ENCODE results near the gene CBR3.

- TF ChIP-seq CTCF (IDR thresholded peaks at IDR 0.05) = no peak
- TF ChIP-seq SIN3A (IDR thresholded peaks at IDR 0.05; ENCODE audit: borderline replicate concordance, insufficient read depth, low read depth, low read length) = no peak
- no peak for TF ChIP-seq REST (IDR thresholded peaks at IDR 0.05; ENCODE audit: insufficient read depth in 1 of 2, low read depth in 2 of 2, low read length in 1 of 2)
- TF ChIP-seq POLR2AphosphoS5 (IDR thresholded peaks at IDR 0.05; ENCODE audit: low read depth, low read length) = no peak
- no peak for TF ChIP-seq TCF7L2 (IDR thresholded peaks at IDR 0.05; ENCODE audit: low read depth, low read length)
Measured at GRCh38 chr21:36098182-36098532, 36.7 kb upstream of the CBR3 start.
